ENCODE data around the gene CRTC3. TPM values are rescaled to one million over a fixed set of nuclear protein-coding genes. Genes with fewer than 3 reads are reported as not detected.
A peak's percentile ranks its signal among the peaks of the same experiment; 100 is the strongest.

CRTC3 gene
- total and polyA plus RNA-seq, 3 donors from 2014 or later, result 47.1 to 125 (median 105) TPM

GRCh38 chr15:90495067-90495466 lies 34.7 kb upstream of the CRTC3 start:
- no peak overlapping the region for H3K4me3 ChIP-seq
- no peaks in the 10 kb centered on the region for H3K27me3 ChIP-seq
- no peaks in the 10 kb centered on the region for H3K9me3 ChIP-seq
- DNase-seq, result peak; percentile 41
- H3K4me1 ChIP-seq, result no peaks in the 10 kb centered on the region
- no peak overlapping the region for H3K27ac ChIP-seq
- no peak for TF ChIP-seq CTCF (IDR thresholded peaks at IDR 0.05)
- no peak for TF ChIP-seq POLR2A (IDR thresholded peaks at IDR 0.05)
- 59 to 79% methylated on average over 3 of the region's 3 CpGs for WGBS, 2 donors
- no peaks in the 10 kb centered on the region for H3K36me3 ChIP-seq (ENCODE audit: low read depth, missing control alignments)
- intact Hi-C loops (cut with DNase I; ENCODE audit: low total_unique reads), result no loop called here

GRCh38 chr15:90496791-90497190 lies 32.9 kb upstream of the CRTC3 start:
- no peak for DNase-seq
- whole genome bisulfite sequencing, 2 donors, result 62 to 78% methylated on average over 3 of the region's 3 CpGs
- Histone ChIP-seq H3K4me1 (no peaks in the 10 kb centered on the region), H3K36me3 (ENCODE audit: low read depth, missing control alignments) (no peaks in the 10 kb centered on the region), H3K4me3 (no peak overlapping the region), H3K27ac (no peak overlapping the region), H3K27me3 (no peaks in the 10 kb centered on the region), H3K9me3 (no peaks in the 10 kb centered on the region)
- intact Hi-C loops (cut with DNase I; ENCODE audit: low total_unique reads), result no loop called here
- TF ChIP-seq POLR2A (IDR thresholded peaks at IDR 0.05), result no peak
- no peak for TF ChIP-seq CTCF (IDR thresholded peaks at IDR 0.05)

- no peaks in the 10 kb centered on the region for H3K9me3 ChIP-seq
- intact Hi-C loops (cut with DNase I; ENCODE audit: low total_unique reads), result no loop called here
- H3K27ac ChIP-seq, result no peak overlapping the region
- WGBS, 2 donors, result 87 to 88% methylated on average over 3 of the region's 3 CpGs
- H3K4me1 ChIP-seq, result no peaks in the 10 kb centered on the region
- no peaks in the 10 kb centered on the region for H3K27me3 ChIP-seq
- H3K4me3 ChIP-seq, result no peak overlapping the region
- no peak for DNase-seq
- H3K36me3 ChIP-seq (ENCODE audit: low read depth, missing control alignments), result no peaks in the 10 kb centered on the region
- TF ChIP-seq POLR2A (IDR thresholded peaks at IDR 0.05) (no peak), CTCF (IDR thresholded peaks at IDR 0.05) (no peak)
Measured at GRCh38 chr15:90497376-90497775, 32.3 kb upstream of the CRTC3 start.

- TF ChIP-seq POLR2A (IDR thresholded peaks at IDR 0.05), result no peak
Measured at GRCh38 chr15:90497912-90498311, 31.8 kb upstream of the CRTC3 start.

GRCh38 chr15:90500171-90500570 lies 29.6 kb upstream of the CRTC3 start:
- WGBS, 2 donors, result 88 to 94% methylated on average over 2 of the region's 2 CpGs
- H3K27me3 ChIP-seq, result no peaks in the 10 kb centered on the region
- H3K9me3 ChIP-seq, result no peaks in the 10 kb centered on the region
- H3K4me3 ChIP-seq, result no peak overlapping the region
- intact Hi-C loops (cut with DNase I; ENCODE audit: low total_unique reads), result no loop called here
- no peak for DNase-seq
- H3K27ac ChIP-seq, result no peak overlapping the region
- H3K4me1 ChIP-seq, result no peaks in the 10 kb centered on the region
- TF ChIP-seq POLR2A (IDR thresholded peaks at IDR 0.05) (no peak), CTCF (IDR thresholded peaks at IDR 0.05) (no peak)
- no peaks in the 10 kb centered on the region for H3K36me3 ChIP-seq (ENCODE audit: low read depth, missing control alignments)

More at GRCh38 chr15:90497912-90498311, 31.8 kb upstream of the CRTC3 start:
- 87 to 94% methylated on average over 6 of the region's 6 CpGs for WGBS, 2 donors
- Histone ChIP-seq H3K4me1 (no peaks in the 10 kb centered on the region), H3K36me3 (ENCODE audit: low read depth, missing control alignments) (no peaks in the 10 kb centered on the region), H3K9me3 (no peaks in the 10 kb centered on the region), H3K27me3 (no peaks in the 10 kb centered on the region), H3K27ac (no peak overlapping the region), H3K4me3 (no peak overlapping the region)
- intact Hi-C loops (cut with DNase I; ENCODE audit: low total_unique reads), result no loop called here
- no peak for DNase-seq

Measured in testis (tissue), 3 donors.